ENCODE results near the gene ARMC6.

ARMC6 gene

GRCh38 chr19:19075126-19075525 is 41.7 kb downstream of the ARMC6 start:
- no peaks in the 10 kb centered on the region for H3K79me2 ChIP-seq (ENCODE audit: control insufficient read depth, insufficient read depth, low read length)
- H3K27me3 ChIP-seq (ENCODE audit: insufficient read depth, low read length, poor library complexity): no peaks in the 10 kb centered on the region
- H3K79me1 ChIP-seq (ENCODE audit: low read length): no peaks in the 10 kb centered on the region
- H3K4me2 ChIP-seq (ENCODE audit: low read length): no peak overlapping the region
- no peak overlapping the region for H3K4ac ChIP-seq (ENCODE audit: low read depth, low read length)
- H3K27ac ChIP-seq (ENCODE audit: low read depth, low read length): no peak overlapping the region
- no peak overlapping the region for H4K5ac ChIP-seq (ENCODE audit: low read length)
- no peak overlapping the region for H3K9ac ChIP-seq (ENCODE audit: low read length)
- no CpG with 5 or more reads among the region's 8 CpGs for WGBS (ENCODE audit: extremely low coverage, insufficient coverage, low lambda C conversion rate)
- no peak overlapping the region for H2BK120ac ChIP-seq (ENCODE audit: low read depth, low read length)
- no peak overlapping the region for H3K18ac ChIP-seq (ENCODE audit: low read length)
- no peak overlapping the region for H3K56ac ChIP-seq (ENCODE audit: low read length)
- H3K23ac ChIP-seq (ENCODE audit: low read length): no peak overlapping the region
- no peak overlapping the region for H2BK5ac ChIP-seq (ENCODE audit: low read length)
- H3K4me1 ChIP-seq (ENCODE audit: control insufficient read depth, low read depth, low read length): no peaks in the 10 kb centered on the region
- H2AK5ac ChIP-seq (ENCODE audit: low read length): no peak overlapping the region
- no peak for DNase-seq
- no peak overlapping the region for H2BK15ac ChIP-seq (replicated peaks; ENCODE audit: low read depth)
- H3K4me3 ChIP-seq (ENCODE audit: low read length): no peak overlapping the region
- no peak overlapping the region for H4K8ac ChIP-seq (ENCODE audit: low read depth, low read length)
- H3K36me3 ChIP-seq (ENCODE audit: control insufficient read depth, insufficient read depth, low read length): no peaks in the 10 kb centered on the region

GRCh38 chr19:19076476-19076875 is 43.1 kb downstream of the ARMC6 start:
- H3K56ac ChIP-seq (ENCODE audit: low read length): no peak overlapping the region
- H2BK120ac ChIP-seq (ENCODE audit: low read depth, low read length): no peak overlapping the region
- DNase-seq: no peak
- no peaks in the 10 kb centered on the region for H3K79me2 ChIP-seq (ENCODE audit: control insufficient read depth, insufficient read depth, low read length)
- no peak overlapping the region for H3K23ac ChIP-seq (ENCODE audit: low read length)
- no peak overlapping the region for H2BK5ac ChIP-seq (ENCODE audit: low read length)
- no peak overlapping the region for H3K4me2 ChIP-seq (ENCODE audit: low read length)
- no peak overlapping the region for H3K9ac ChIP-seq (ENCODE audit: low read length)
- no peak overlapping the region for H2AK5ac ChIP-seq (ENCODE audit: low read length)
- H4K5ac ChIP-seq (ENCODE audit: low read length): no peak overlapping the region
- H3K27me3 ChIP-seq (ENCODE audit: insufficient read depth, low read length, poor library complexity): no peaks in the 10 kb centered on the region
- H3K4me1 ChIP-seq (ENCODE audit: control insufficient read depth, low read depth, low read length): no peaks in the 10 kb centered on the region
- H3K18ac ChIP-seq (ENCODE audit: low read length): no peak overlapping the region
- no peak overlapping the region for H4K8ac ChIP-seq (ENCODE audit: low read depth, low read length)
- H3K79me1 ChIP-seq (ENCODE audit: low read length): no peaks in the 10 kb centered on the region
- H3K4ac ChIP-seq (ENCODE audit: low read depth, low read length): no peak overlapping the region
- no peak overlapping the region for H3K27ac ChIP-seq (ENCODE audit: low read depth, low read length)
- no CpG with 5 or more reads among the region's 1 CpG for WGBS (ENCODE audit: extremely low coverage, insufficient coverage, low lambda C conversion rate)
- H3K36me3 ChIP-seq (ENCODE audit: control insufficient read depth, insufficient read depth, low read length): no peaks in the 10 kb centered on the region
- H2BK15ac ChIP-seq (replicated peaks; ENCODE audit: low read depth): no peak overlapping the region
- no peak overlapping the region for H3K4me3 ChIP-seq (ENCODE audit: low read length)

- Histone ChIP-seq H3K9ac (ENCODE audit: low read length) (no peak overlapping the region), H3K36me3 (ENCODE audit: control insufficient read depth, insufficient read depth, low read length) (no peaks in the 10 kb centered on the region)
- no CpG with 5 or more reads among the region's 7 CpGs for WGBS (ENCODE audit: extremely low coverage, insufficient coverage, low lambda C conversion rate)
These were observed 43.7 kb downstream of the ARMC6 start for GRCh38 chr19:19077103-19077502.

GRCh38 chr19:19078801-19079200 is 45.4 kb downstream of the ARMC6 start:
- Histone ChIP-seq H3K36me3 (ENCODE audit: control insufficient read depth, insufficient read depth, low read length) (no peaks in the 10 kb centered on the region), H3K79me1 (ENCODE audit: low read length) (no peaks in the 10 kb centered on the region), H3K23ac (ENCODE audit: low read length) (no peak overlapping the region), H3K9ac (ENCODE audit: low read length) (no peak overlapping the region), H3K4me3 (ENCODE audit: low read length) (no peak overlapping the region), H4K5ac (ENCODE audit: low read length) (no peak overlapping the region), H3K4me1 (ENCODE audit: control insufficient read depth, low read depth, low read length) (no peaks in the 10 kb centered on the region), H3K4me2 (ENCODE audit: low read length) (no peak overlapping the region), H3K27me3 (ENCODE audit: insufficient read depth, low read length, poor library complexity) (no peaks in the 10 kb centered on the region), H2BK5ac (ENCODE audit: low read length) (no peak overlapping the region), H3K79me2 (ENCODE audit: control insufficient read depth, insufficient read depth, low read length) (no peaks in the 10 kb centered on the region), H3K27ac (ENCODE audit: low read depth, low read length) (no peak overlapping the region), H2BK120ac (ENCODE audit: low read depth, low read length) (no peak overlapping the region), H3K4ac (ENCODE audit: low read depth, low read length) (no peak overlapping the region), H3K56ac (ENCODE audit: low read length) (no peak overlapping the region), H3K18ac (ENCODE audit: low read length) (no peak overlapping the region), H2AK5ac (ENCODE audit: low read length) (no peak overlapping the region), H4K8ac (ENCODE audit: low read depth, low read length) (no peak overlapping the region), H2BK15ac (replicated peaks; ENCODE audit: low read depth) (no peak overlapping the region)
- DNase-seq: no peak
- WGBS (ENCODE audit: extremely low coverage, insufficient coverage, low lambda C conversion rate): no CpG with 5 or more reads among the region's 6 CpGs

More at GRCh38 chr19:19077103-19077502, 43.7 kb downstream of the ARMC6 start:
- no peak overlapping the region for H4K8ac ChIP-seq (ENCODE audit: low read depth, low read length)
- H3K56ac ChIP-seq (ENCODE audit: low read length): no peak overlapping the region
- H4K5ac ChIP-seq (ENCODE audit: low read length): no peak overlapping the region
- no peak overlapping the region for H3K18ac ChIP-seq (ENCODE audit: low read length)
- no peaks in the 10 kb centered on the region for H3K79me2 ChIP-seq (ENCODE audit: control insufficient read depth, insufficient read depth, low read length)
- H3K23ac ChIP-seq (ENCODE audit: low read length): no peak overlapping the region
- no peak overlapping the region for H2BK15ac ChIP-seq (replicated peaks; ENCODE audit: low read depth)
- no peaks in the 10 kb centered on the region for H3K4me1 ChIP-seq (ENCODE audit: control insufficient read depth, low read depth, low read length)
- H2AK5ac ChIP-seq (ENCODE audit: low read length): no peak overlapping the region
- no peaks in the 10 kb centered on the region for H3K79me1 ChIP-seq (ENCODE audit: low read length)
- H3K4me2 ChIP-seq (ENCODE audit: low read length): no peak overlapping the region
- no peak overlapping the region for H3K27ac ChIP-seq (ENCODE audit: low read depth, low read length)
- H3K4ac ChIP-seq (ENCODE audit: low read depth, low read length): no peak overlapping the region
- no peaks in the 10 kb centered on the region for H3K27me3 ChIP-seq (ENCODE audit: insufficient read depth, low read length, poor library complexity)
- H2BK120ac ChIP-seq (ENCODE audit: low read depth, low read length): no peak overlapping the region
- H3K4me3 ChIP-seq (ENCODE audit: low read length): no peak overlapping the region
- DNase-seq: no peak
- no peak overlapping the region for H2BK5ac ChIP-seq (ENCODE audit: low read length)

GRCh38 chr19:19079571-19079970 is 46.2 kb downstream of the ARMC6 start:
- H2BK15ac ChIP-seq (replicated peaks; ENCODE audit: low read depth): no peak overlapping the region
- H3K4me1 ChIP-seq (ENCODE audit: control insufficient read depth, low read depth, low read length): no peaks in the 10 kb centered on the region
- no peaks in the 10 kb centered on the region for H3K79me2 ChIP-seq (ENCODE audit: control insufficient read depth, insufficient read depth, low read length)
- H3K27me3 ChIP-seq (ENCODE audit: insufficient read depth, low read length, poor library complexity): no peaks in the 10 kb centered on the region
- H4K5ac ChIP-seq (ENCODE audit: low read length): no peak overlapping the region
- H2AK5ac ChIP-seq (ENCODE audit: low read length): no peak overlapping the region
- H3K18ac ChIP-seq (ENCODE audit: low read length): no peak overlapping the region
- no peak overlapping the region for H3K27ac ChIP-seq (ENCODE audit: low read depth, low read length)
- no peak overlapping the region for H3K4ac ChIP-seq (ENCODE audit: low read depth, low read length)
- no peaks in the 10 kb centered on the region for H3K79me1 ChIP-seq (ENCODE audit: low read length)
- H3K56ac ChIP-seq (ENCODE audit: low read length): no peak overlapping the region
- H2BK5ac ChIP-seq (ENCODE audit: low read length): no peak overlapping the region
- no peak overlapping the region for H3K4me3 ChIP-seq (ENCODE audit: low read length)
- no peak overlapping the region for H3K9ac ChIP-seq (ENCODE audit: low read length)
- no peak for DNase-seq
- no peak overlapping the region for H4K8ac ChIP-seq (ENCODE audit: low read depth, low read length)
- H3K4me2 ChIP-seq (ENCODE audit: low read length): no peak overlapping the region
- no peak overlapping the region for H2BK120ac ChIP-seq (ENCODE audit: low read depth, low read length)
- no peak overlapping the region for H3K23ac ChIP-seq (ENCODE audit: low read length)
- no peaks in the 10 kb centered on the region for H3K36me3 ChIP-seq (ENCODE audit: control insufficient read depth, insufficient read depth, low read length)
- WGBS (ENCODE audit: extremely low coverage, insufficient coverage, low lambda C conversion rate): no CpG with 5 or more reads among the region's 1 CpG

GRCh38 chr19:19081642-19082151 is 48.3 kb downstream of the ARMC6 start:
- Histone ChIP-seq H3K4ac (ENCODE audit: low read depth, low read length) (no peak overlapping the region), H3K27ac (ENCODE audit: low read depth, low read length) (no peak overlapping the region)
- WGBS (ENCODE audit: extremely low coverage, insufficient coverage, low lambda C conversion rate): no CpG with 5 or more reads among the region's 16 CpGs

More at GRCh38 chr19:19081642-19082151, 48.3 kb downstream of the ARMC6 start:
- Histone ChIP-seq H4K5ac (ENCODE audit: low read length) (no peak overlapping the region), H2BK15ac (replicated peaks; ENCODE audit: low read depth) (no peak overlapping the region), H3K36me3 (ENCODE audit: control insufficient read depth, insufficient read depth, low read length) (no peaks in the 10 kb centered on the region), H3K9ac (ENCODE audit: low read length) (no peak overlapping the region), H3K56ac (ENCODE audit: low read length) (no peak overlapping the region), H3K79me1 (ENCODE audit: low read length) (no peaks in the 10 kb centered on the region), H3K18ac (ENCODE audit: low read length) (no peak overlapping the region), H3K23ac (ENCODE audit: low read length) (no peak overlapping the region), H3K27me3 (ENCODE audit: insufficient read depth, low read length, poor library complexity) (no peaks in the 10 kb centered on the region), H3K4me3 (ENCODE audit: low read length) (no peak overlapping the region), H2BK120ac (ENCODE audit: low read depth, low read length) (no peak overlapping the region), H2AK5ac (ENCODE audit: low read length) (no peak overlapping the region), H3K4me1 (ENCODE audit: control insufficient read depth, low read depth, low read length) (no peaks in the 10 kb centered on the region), H4K8ac (ENCODE audit: low read depth, low read length) (no peak overlapping the region), H3K4me2 (ENCODE audit: low read length) (no peak overlapping the region), H3K79me2 (ENCODE audit: control insufficient read depth, insufficient read depth, low read length) (no peaks in the 10 kb centered on the region), H2BK5ac (ENCODE audit: low read length) (no peak overlapping the region)
- DNase-seq: no peak

Measured in mesendoderm (in vitro differentiated cells).